Astrocyte (in vitro differentiated cells and primary cell): ENCODE results near the gene COQ10B. TPM values are rescaled to one million over a fixed set of nuclear protein-coding genes. Genes with fewer than 3 reads are reported as not detected.
"Not testable (repeated sequence)": the region's sequence is repeated elsewhere in the genome, so short reads cannot be mapped to it uniquely, and the experiment has no call there.

Source experiments
- DNase-seq: peaks from one replicate; pipeline ENCODE4 v3.0.0-alpha.2; 2010; ENCODE audit warnings: low read depth
- FAIRE-seq: peaks from 2 replicates; lab custom pipeline; 2011; peaks lifted over from hg19 to GRCh38; lab: Jason Lieb, UNC
- H2AFZ ChIP-seq: 2 replicates; pipeline ENCODE4 v1.6.0; 2012; ENCODE audit warnings: low read depth, low read length, inconsistent platforms
- H3K27ac ChIP-seq: 2 replicates; pipeline ENCODE4 v1.5.1; 2011; ENCODE audit warnings: low read depth, low read length, inconsistent platforms
- H3K27me3 ChIP-seq: 2 replicates; pipeline ENCODE4 v1.6.0; 2011; ENCODE audit warnings: low read length, inconsistent platforms; ENCODE audit not compliant: insufficient read depth
- H3K36me3 ChIP-seq: 2 replicates; pipeline ENCODE4 v1.5.1; 2011; ENCODE audit warnings: low read length, inconsistent platforms; ENCODE audit not compliant: insufficient read depth
- H3K4me1 ChIP-seq: 2 replicates; pipeline ENCODE4 v1.5.1; 2011; ENCODE audit warnings: low read length, inconsistent platforms; ENCODE audit not compliant: insufficient read depth
- H3K4me2 ChIP-seq: 2 replicates; pipeline ENCODE4 v1.6.0; 2012; ENCODE audit warnings: low read length, inconsistent platforms
- H3K4me3 ChIP-seq: 2 replicates; pipeline ENCODE4 v1.5.1; 2011; ENCODE audit warnings: low read depth, mild to moderate bottlenecking, low read length, inconsistent platforms; ENCODE audit not compliant: insufficient read depth
- H3K79me2 ChIP-seq: 2 replicates; pipeline ENCODE4 v1.6.0; 2012; ENCODE audit warnings: mild to moderate bottlenecking, low read length, inconsistent platforms; ENCODE audit not compliant: insufficient read depth
- H3K9ac ChIP-seq: 2 replicates; pipeline ENCODE4 v1.6.0; 2012; ENCODE audit warnings: mild to moderate bottlenecking, low read length, inconsistent platforms
- H3K9me3 ChIP-seq: 2 replicates; pipeline ENCODE4 v1.5.1; 2012; ENCODE audit warnings: low read depth, mild to moderate bottlenecking, low read length, inconsistent platforms; ENCODE audit not compliant: insufficient read depth
- H4K20me1 ChIP-seq: 2 replicates; pipeline ENCODE4 v1.6.0; 2012; ENCODE audit warnings: low read length, inconsistent platforms; ENCODE audit not compliant: insufficient read depth
- H3K27ac Mint-ChIP-seq: one replicate; pipeline ENCODE4 v1.8.0; 2021; ENCODE audit warnings: mild to moderate bottlenecking, mixed read lengths; ENCODE audit not compliant: unreplicated experiment
- H3K27me3 Mint-ChIP-seq: one replicate; pipeline ENCODE4 v1.8.0; 2021; ENCODE audit warnings: low read depth, mixed read lengths; ENCODE audit not compliant: unreplicated experiment
- H3K36me3 Mint-ChIP-seq: one replicate; pipeline ENCODE4 v1.8.0; 2021; ENCODE audit warnings: low read depth, mixed read lengths; ENCODE audit not compliant: unreplicated experiment
- H3K4me1 Mint-ChIP-seq: one replicate; pipeline ENCODE4 v1.8.0; 2021; ENCODE audit warnings: low read depth, mixed read lengths; ENCODE audit not compliant: unreplicated experiment
- H3K4me3 Mint-ChIP-seq: one replicate; pipeline ENCODE4 v1.8.0; 2021; ENCODE audit warnings: mild to moderate bottlenecking, moderate library complexity, mixed read lengths; ENCODE audit not compliant: unreplicated experiment
- H3K9me3 Mint-ChIP-seq: one replicate; pipeline ENCODE4 v1.8.0; 2021; ENCODE audit warnings: mild to moderate bottlenecking, mixed read lengths; ENCODE audit not compliant: unreplicated experiment
- CTCF ChIP-seq: IDR thresholded peaks from 2 replicates; pipeline ENCODE4 v1.5.1; 2011; ENCODE audit warnings: low read depth, mild to moderate bottlenecking, inconsistent platforms, low read length, moderate library complexity; ENCODE audit not compliant: insufficient read depth
- EZH2 ChIP-seq: IDR thresholded peaks from 2 replicates; pipeline ENCODE4 v1.6.1; 2012; ENCODE audit warnings: mild to moderate bottlenecking, low read length, inconsistent platforms; ENCODE audit not compliant: insufficient read depth
- total RNA-seq: library from RNA; stranded (reverse); gene quantifications from 2 replicates; pipeline ENCODE4 v1.2.1, GENCODE V29; 2021

The COQ10B gene
- total RNA-seq, 1 donor from 2014 or later: 46.0 TPM

GRCh38 chr2:197445746-197446145, 7.6 kb upstream of the COQ10B start:
- Mint-ChIP-seq H3K36me3 (no peaks in the 10 kb centered on the region), H3K4me3 (peak overlapping the region; percentile 28), H3K4me1 (no peaks in the 10 kb centered on the region), H3K27ac (no peak overlapping the region), H3K27me3 (no peaks in the 10 kb centered on the region), H3K9me3 (no peaks in the 10 kb centered on the region)
- no peak overlapping the region for H3K27ac ChIP-seq
- H3K4me2 ChIP-seq: no peak overlapping the region
- DNase-seq (no peak), FAIRE-seq (no peak)
- no peaks in the 10 kb centered on the region for H4K20me1 ChIP-seq
- no peak overlapping the region for H3K4me3 ChIP-seq
- H3K36me3 ChIP-seq: no peaks in the 10 kb centered on the region
- no peak overlapping the region for H3K9ac ChIP-seq
- H3K9me3 ChIP-seq: no peaks in the 10 kb centered on the region
- H2AFZ ChIP-seq: no peak overlapping the region
- no peak for TF ChIP-seq EZH2
- no peak for TF ChIP-seq CTCF
- H3K27me3 ChIP-seq: no peaks in the 10 kb centered on the region
- H3K79me2 ChIP-seq: no peaks in the 10 kb centered on the region
- no peaks in the 10 kb centered on the region for H3K4me1 ChIP-seq

GRCh38 chr2:197446844-197447243, 6.5 kb upstream of the COQ10B start:
- H3K4me3 ChIP-seq: no peak overlapping the region
- FAIRE-seq (no peak), DNase-seq (no peak)
- no peaks in the 10 kb centered on the region for H3K9me3 ChIP-seq
- H3K79me2 ChIP-seq: no peaks in the 10 kb centered on the region
- Mint-ChIP-seq H3K27me3 (no peaks in the 10 kb centered on the region), H3K36me3 (no peaks in the 10 kb centered on the region), H3K27ac (no peak overlapping the region), H3K4me1 (no peaks in the 10 kb centered on the region), H3K9me3 (no peaks in the 10 kb centered on the region), H3K4me3 (no peak overlapping the region)
- H3K27ac ChIP-seq: no peak overlapping the region
- no peaks in the 10 kb centered on the region for H3K4me1 ChIP-seq
- H3K4me2 ChIP-seq: no peak overlapping the region
- no peak overlapping the region for H3K9ac ChIP-seq
- no peaks in the 10 kb centered on the region for H3K27me3 ChIP-seq
- H3K36me3 ChIP-seq: no peaks in the 10 kb centered on the region
- no peak overlapping the region for H2AFZ ChIP-seq
- no peaks in the 10 kb centered on the region for H4K20me1 ChIP-seq
- TF ChIP-seq CTCF: no peak
- TF ChIP-seq EZH2: no peak

- Mint-ChIP-seq H3K27me3 (no peaks in the 10 kb centered on the region), H3K9me3 (no peaks in the 10 kb centered on the region)
- H3K9me3 ChIP-seq: no peaks in the 10 kb centered on the region
Measured at GRCh38 chr2:197450465-197450864, 2.9 kb upstream of the COQ10B start.

GRCh38 chr2:197450935-197451358, 2.4 kb upstream of the COQ10B start:
- not testable (repeated sequence) for H3K36me3 ChIP-seq, FAIRE-seq, H3K4me3 ChIP-seq, H3K9me3 ChIP-seq, H3K9ac ChIP-seq, H3K36me3 Mint-ChIP-seq, H3K27ac ChIP-seq, H3K27me3 Mint-ChIP-seq, H3K4me1 Mint-ChIP-seq, DNase-seq, H3K27ac Mint-ChIP-seq, H3K4me3 Mint-ChIP-seq, H3K4me2 ChIP-seq, H3K27me3 ChIP-seq, H3K9me3 Mint-ChIP-seq
- Histone ChIP-seq H3K4me1 (peaks cover 15% of the 10 kb centered on the region), H4K20me1 (peaks cover 21% of the 10 kb centered on the region), H3K79me2 (peaks cover 23% of the 10 kb centered on the region), H2AFZ (peak overlapping the region; percentile 4)

More at GRCh38 chr2:197450465-197450864, 2.9 kb upstream of the COQ10B start:
- Histone ChIP-seq H3K36me3 (no peaks in the 10 kb centered on the region), H3K27ac (no peak overlapping the region), H2AFZ (no peak overlapping the region), H3K9ac (no peak overlapping the region), H3K79me2 (peaks cover 18% of the 10 kb centered on the region), H3K4me1 (peaks cover 15% of the 10 kb centered on the region), H3K4me2 (no peak overlapping the region), H3K27me3 (no peaks in the 10 kb centered on the region), H3K4me3 (no peak overlapping the region), H4K20me1 (peaks cover 16% of the 10 kb centered on the region)
- FAIRE-seq (no peak), DNase-seq (no peak)
- Mint-ChIP-seq H3K4me1 (peaks cover 3% of the 10 kb centered on the region), H3K36me3 (no peaks in the 10 kb centered on the region), H3K27ac (no peak overlapping the region), H3K4me3 (no peak overlapping the region)
- TF ChIP-seq EZH2 (no peak), CTCF (no peak)
